HEK293T (cell line): ENCODE data around the gene SMIM45.
"Not testable (repeated sequence)": the region's sequence is repeated elsewhere in the genome, so short reads cannot be mapped to it uniquely, and the experiment has no call there.

ENCODE experiments used
- BHLHE40 ChIP-seq: fragments of 450-650 bp; IDR thresholded peaks from 2 replicates; pipeline ENCODE4 v1.6.1; 2016; ENCODE audit warnings: mild to moderate bottlenecking, moderate library complexity, borderline replicate concordance
- FOXM1 ChIP-seq: fragments of 450-650 bp; IDR thresholded peaks from 2 replicates; pipeline ENCODE4 v1.6.1; 2017; ENCODE audit warnings: mild to moderate bottlenecking, borderline replicate concordance
- LEF1 ChIP-seq: fragments of 450-650 bp; IDR thresholded peaks from 2 replicates; pipeline ENCODE4 v1.6.1; 2017; ENCODE audit warnings: mild to moderate bottlenecking, borderline replicate concordance
- ZNF384 ChIP-seq: fragments of 450-650 bp; IDR thresholded peaks from 2 replicates; pipeline ENCODE4 v1.6.1; 2016

GRCh38 chr22:41948928-41949296 is 3.0 kb upstream of the SMIM45 start:
- TF ChIP-seq ZNF384, BHLHE40, LEF1, FOXM1: not testable (repeated sequence)
